ENCODE data around the gene ATP9A.
"Not testable (repeated sequence)": the region's sequence is repeated elsewhere in the genome, so short reads cannot be mapped to it uniquely, and the experiment has no call there.

ATP9A gene

DNA sequence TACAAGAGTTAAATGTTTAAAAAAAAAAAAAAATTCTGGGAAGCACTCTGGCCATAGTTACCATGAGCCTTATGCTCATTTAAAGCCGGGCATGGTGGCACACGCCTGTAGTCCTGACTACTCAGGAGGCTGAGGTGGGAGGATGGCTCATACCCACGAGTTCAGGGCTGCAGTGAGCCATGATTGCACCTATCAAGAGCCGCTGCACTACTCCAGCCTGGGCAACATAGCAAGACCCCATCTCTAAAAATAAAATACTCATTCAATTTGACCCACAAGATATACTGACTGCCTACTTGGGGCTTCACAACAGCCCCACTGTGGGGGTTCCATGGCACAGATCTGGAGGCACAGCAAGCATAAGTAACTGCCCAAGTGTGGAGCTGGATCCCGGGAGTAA lies 113.7 kb downstream of the ATP9A start:
- DNase-seq (ENCODE audit: low spot score): no peak

DNA sequence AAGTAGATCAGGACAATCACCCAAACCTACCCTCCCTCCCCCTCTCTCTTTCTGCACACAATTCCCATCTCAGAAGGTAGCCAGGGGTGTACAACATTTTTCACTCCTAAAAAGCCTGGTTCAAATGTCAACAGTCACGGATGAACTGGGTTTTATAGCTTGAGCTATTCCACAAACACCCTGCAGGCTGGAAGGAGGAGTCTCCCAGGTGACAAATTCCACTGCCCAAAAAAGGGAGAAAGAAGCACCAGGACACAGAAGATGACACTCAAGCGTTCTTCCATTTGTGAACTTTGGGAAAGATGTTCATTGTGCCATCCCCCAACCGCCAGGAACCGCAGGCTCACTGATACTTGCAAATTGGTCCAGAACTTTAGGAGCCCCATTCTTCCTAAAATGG lies 114.1 kb downstream of the ATP9A start:
- no peak for DNase-seq (ENCODE audit: low spot score)

DNA sequence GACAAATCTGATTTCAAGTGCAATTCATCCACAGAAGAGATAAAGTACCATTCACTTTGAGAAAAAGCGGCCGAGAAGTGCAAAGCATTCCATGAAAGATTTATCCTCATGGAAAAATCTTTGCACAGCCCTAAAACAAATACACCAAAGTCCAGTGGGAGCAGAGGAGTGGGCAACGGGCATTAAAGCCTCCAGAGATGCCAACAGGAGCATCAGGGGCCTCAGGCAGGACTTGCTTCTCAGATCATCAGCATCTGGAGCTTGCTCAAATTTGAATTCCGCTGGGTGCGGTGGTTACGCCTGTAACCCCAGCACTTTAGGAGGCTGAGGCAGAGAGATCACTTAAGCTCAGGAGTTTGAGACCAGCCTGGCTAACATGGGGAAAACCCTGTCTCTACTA lies 115.0 kb downstream of the ATP9A start:
- DNase-seq (ENCODE audit: low spot score): no peak

- DNase-seq (ENCODE audit: low spot score): no peak
Observed at GRCh38 chr20:51651921-51652549, 116.2 kb downstream of the ATP9A start.

DNA sequence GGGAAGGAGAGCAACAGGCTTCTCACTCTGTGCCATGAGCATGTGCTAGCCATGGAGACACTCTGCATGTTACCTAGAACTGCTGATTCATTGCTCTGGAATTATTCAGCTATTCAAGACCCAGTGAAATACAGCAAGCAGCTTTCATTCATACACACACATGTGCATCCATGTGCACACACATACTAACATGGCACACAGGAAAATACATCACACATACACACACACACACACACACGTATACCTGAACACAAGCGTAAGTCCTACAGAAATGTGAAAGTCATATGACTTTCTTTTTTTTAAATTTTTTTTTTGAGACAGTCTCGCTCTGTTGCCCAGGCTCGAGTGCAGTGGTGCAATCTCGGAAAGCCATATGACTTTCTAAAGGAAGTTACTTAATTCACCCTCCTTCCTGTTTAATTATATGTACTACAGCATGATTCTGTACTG lies 117.5 kb downstream of the ATP9A start:
- DNase-seq (ENCODE audit: low spot score): peak; percentile 16

- DNase-seq (ENCODE audit: low spot score): no peak
Observed at GRCh38 chr20:51648571-51648947, 119.6 kb downstream of the ATP9A start.

DNA sequence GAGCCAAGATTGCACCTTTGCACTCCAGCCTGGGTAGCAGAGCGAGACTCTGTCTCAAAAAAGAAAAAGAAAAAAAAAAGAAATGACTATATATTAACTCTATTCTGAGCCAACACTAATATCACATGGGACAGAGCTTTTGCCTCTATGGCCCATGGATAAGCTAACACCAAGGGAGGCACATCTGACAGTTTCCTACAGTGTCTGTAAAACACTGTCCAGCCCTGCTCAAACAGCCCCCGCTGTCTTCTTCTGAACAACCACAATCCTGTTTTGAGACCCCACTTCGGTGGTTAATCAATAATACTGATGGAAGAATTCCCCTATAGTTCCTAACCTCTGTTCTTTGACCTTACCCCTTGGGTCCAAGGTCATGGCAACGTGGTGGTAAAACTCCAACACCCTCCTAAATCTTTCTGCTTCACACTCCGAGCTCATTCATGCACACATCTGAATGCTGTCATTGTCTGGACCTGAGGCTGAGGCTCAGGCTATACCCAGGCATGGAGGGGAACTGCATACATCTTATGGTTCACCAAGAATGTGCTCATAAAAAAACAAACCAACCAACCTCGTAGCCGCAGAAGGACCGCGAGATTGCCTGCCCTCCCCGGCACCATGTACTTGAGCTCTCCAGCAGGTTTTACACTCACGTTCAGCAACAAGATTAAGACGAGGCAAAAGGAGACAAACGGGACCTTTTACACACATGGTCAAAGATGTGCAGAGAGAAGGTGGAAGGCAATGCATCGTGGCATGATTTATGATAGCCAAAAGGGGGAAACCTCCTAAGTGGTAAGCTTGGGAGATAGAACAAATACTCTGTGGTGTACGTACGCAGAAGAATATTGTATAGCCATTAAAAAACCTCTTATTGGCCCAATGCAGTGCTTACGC lies 120.3 kb downstream of the ATP9A start:
- DNase-seq (ENCODE audit: low spot score): no peak

DNA sequence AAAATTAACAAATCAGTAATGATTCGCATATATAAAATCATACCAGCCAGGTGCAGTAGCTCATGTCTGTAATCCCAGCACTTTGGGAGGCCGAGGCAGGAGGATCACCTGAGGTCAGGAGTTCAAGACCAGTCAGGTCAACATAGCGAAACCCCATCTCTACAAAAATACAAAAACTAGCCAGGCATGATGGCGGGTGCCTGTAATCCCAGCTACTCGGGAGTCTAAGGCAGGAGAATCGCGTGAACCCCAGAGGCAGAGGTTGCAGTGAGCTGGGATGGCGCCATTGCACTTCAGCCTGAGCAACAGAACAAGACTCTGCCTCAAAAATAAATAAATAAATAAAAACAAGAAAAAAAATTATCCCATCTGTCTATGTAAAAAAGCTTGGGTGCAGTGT lies 124.4 kb downstream of the ATP9A start:
- DNase-seq (ENCODE audit: low spot score): not testable (repeated sequence)

- DNase-seq (ENCODE audit: low spot score): no peak
Observed at GRCh38 chr20:51643390-51643789, 124.8 kb downstream of the ATP9A start.

DNA sequence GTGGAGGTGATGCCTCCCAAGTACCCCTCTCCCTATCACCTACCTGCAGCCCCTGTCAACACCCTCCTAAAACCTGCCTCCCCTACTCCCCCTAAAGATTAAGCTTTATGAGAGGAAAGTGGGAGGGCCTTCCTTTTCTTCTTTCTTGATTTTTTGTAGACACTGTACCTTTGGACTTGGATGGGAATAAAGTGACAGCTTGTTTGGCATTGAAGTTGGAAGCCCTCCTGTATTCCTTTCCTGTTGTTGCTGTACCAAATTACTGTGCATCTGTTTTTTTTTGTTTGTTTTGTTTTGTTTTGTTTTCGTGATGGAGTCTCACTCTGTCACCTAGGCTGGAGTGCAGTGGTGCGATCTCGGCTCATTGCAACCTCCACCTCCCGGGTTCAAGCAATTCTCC lies 126.3 kb downstream of the ATP9A start:
- DNase-seq (ENCODE audit: low spot score): no peak

DNA sequence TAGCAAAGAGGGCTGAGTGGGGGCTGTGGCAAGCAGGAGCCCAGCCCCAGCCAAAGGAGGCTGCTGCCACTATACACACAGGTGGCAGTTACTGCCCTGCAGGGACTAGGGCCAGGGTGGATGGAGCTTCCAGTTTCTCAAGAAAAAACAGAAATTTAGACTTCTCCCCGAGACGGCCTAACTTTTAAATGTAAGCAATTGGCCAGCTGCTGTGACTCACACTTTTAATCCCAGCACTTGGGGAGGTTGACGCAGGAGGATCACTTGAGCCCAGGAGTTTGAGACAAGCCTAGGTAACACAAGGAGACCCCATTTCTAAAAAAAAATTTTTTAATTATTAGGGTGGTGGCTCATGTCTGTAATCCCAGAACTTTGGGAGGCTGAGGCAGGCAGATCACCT lies 127.4 kb downstream of the ATP9A start:
- no peak for DNase-seq (ENCODE audit: low spot score)

DNA sequence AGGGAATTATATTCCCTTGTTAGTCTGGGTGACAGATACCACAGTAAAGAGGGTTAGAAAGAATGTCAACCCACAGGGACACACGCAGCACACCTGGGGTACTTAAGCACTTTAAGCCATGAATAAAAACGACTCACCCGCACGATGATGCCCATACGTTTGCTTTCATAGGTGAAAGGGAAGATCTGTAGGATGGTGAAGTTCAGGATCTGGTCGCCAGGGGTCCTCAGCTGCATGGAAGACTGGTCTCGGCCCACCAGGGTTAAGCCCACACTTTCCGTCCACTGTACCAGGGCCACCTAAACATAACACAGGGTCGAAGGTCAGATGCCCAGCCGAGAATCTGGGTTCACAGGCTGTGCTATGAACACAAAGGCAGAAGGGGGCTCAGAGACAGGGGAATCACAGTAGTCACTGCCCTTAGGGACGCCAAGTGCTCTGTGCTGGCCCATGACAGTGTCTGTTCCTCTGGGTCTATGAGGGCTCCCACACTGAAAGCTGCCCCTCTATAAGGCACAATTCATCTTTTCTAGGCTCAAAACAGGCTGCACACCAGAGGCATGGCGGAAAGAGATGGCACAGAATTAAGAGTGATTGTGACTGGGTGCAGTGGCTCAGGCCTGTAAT lies 128.9 kb downstream of the ATP9A start:
- peak; percentile 69 for DNase-seq (ENCODE audit: low spot score)

DNA sequence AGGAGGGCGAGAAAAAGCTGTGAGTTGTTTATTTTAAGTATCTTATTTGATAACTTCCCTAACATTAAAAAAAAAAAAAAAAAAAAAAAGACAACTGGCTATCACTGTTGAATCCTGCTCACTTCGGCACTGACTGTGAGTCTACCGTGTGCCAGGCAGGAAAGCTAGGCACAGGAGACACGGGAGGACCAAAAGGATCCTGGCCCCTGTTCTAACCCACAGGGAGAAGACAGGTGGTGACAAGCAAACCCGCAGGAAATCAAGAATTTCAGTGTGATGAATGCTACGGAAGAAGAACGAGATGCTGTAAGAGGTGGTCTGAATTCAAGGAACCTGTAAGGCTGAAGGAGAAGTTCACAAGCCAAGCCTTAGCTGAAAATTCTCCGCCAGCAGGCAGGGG lies 130.9 kb downstream of the ATP9A start:
- DNase-seq (ENCODE audit: low spot score): no peak

- DNase-seq (ENCODE audit: low spot score): no peak
Observed at GRCh38 chr20:51636123-51636522, 132.1 kb downstream of the ATP9A start.

DNA sequence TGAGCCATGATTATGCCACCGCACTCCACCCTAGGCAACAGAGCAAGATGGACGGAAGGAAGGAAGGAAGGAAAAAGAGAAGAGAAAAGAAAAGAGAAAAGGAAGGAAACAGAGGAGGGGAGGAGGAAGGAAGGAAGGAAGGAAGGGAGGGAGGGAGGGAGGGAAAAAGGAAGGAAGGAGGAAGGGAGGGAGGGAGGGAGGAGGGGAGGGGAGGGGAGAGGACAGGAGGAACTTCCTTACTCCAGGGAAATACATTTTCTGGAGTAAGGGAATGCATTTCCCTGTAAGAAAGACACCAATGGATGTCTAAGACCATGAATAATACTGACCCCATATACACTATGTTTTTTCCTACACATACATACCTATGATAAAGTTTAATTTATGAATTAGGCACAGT lies 132.5 kb downstream of the ATP9A start:
- no peak for DNase-seq (ENCODE audit: low spot score)

DNA sequence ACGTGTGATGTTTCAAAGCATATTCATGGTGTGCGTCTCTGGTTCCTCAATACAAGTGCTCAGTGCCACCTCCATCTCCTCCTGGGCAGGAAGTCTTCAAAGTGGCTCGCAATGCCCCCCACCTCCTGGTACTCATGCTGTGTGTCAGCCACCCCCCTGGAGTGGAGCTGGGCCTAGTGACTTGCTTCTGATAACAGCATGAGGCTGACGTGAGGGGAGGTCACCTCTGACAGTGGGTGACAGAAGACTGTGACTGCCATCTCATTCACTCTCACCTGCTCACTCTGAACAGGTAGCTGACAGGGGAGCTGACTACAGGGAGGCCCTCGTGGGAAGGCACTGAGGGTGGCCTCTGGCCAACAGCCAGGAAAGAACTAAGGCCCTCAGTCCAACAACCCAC lies 133.3 kb downstream of the ATP9A start:
- no peak for DNase-seq (ENCODE audit: low spot score)

DNA sequence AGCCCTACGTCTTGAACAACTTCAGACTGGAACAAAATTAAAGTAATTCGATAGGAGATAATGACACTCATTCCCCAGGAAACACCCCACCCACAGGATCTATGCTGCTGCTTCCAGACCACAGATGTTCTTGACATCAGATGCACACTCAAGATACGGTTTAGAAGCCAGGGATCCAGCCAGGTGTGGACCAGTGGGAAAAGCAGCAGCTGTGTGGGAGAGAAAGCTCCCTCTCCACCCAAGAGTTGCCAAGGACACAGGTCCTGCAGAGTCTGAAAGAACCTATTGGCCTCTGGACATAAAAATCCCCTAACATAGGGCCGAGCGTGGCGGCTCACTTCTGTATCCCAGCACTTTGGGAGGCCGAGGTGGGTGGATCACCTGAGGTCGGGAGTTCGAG lies 133.9 kb downstream of the ATP9A start:
- DNase-seq (ENCODE audit: low spot score): no peak

- DNase-seq (ENCODE audit: low spot score): no peak
Observed at GRCh38 chr20:51633430-51633829, 134.8 kb downstream of the ATP9A start.

GRCh38 chr20:51631953-51632352 lies 136.2 kb downstream of the ATP9A start:
- DNase-seq (ENCODE audit: low spot score): no peak

DNA sequence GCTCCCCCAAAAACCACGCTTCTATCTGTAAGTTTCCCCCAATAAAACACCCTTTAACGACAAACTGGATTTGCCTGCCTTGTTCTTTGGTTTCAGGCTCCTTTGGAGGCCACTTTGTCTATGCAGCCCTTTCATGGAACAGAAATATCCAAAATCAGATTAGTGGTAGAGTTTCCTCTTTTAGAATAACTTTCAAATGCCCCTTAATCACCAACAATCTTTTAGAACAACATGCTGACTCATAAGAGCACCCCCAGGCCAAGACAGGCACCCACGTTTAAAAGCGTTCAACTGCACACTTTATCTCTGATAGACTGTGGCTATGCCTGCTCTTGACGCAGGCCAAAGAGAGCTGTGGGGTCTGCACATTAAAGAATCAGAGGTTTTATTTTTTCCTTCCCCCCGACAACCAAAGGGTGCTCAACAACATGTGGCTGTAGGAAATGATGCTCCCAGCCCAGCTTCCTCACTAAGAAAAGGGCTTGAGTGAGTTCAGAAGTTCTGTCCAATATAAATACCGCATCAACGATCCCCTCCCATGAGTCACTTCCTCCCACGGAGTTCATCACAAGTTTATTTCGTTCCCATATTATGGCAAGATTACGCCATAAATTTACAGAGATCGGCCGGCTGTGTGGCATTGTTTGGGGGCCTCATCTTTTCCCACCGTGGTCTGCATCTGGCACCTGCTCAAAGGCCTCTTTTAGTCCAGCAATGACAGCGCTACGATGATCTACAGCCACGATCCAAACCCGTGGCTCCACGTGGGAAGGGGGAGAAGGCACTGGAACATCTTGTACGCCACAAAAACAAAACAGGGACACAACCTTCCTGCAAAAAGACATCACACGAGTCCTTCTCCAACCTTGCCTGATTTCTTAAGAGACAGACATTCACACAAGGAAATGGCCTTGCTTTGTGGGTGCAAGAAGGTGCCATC lies 136.9 kb downstream of the ATP9A start:
- DNase-seq (ENCODE audit: low spot score): peak; percentile 94

GRCh38 chr20:51629399-51630058 lies 138.7 kb downstream of the ATP9A start:
- DNase-seq (ENCODE audit: low spot score): no peak

Data from GM03348 (cell line).